HepG2 (cell line): Measurements from ENCODE around the gene TNFRSF18. TPM values are rescaled to one million over a fixed set of nuclear protein-coding genes. Genes with fewer than 3 reads are reported as not detected.

Experiments
- AGO2 ChIP-seq: fragments of 200-400 bp; formaldehyde crosslinking; optimal IDR thresholded peaks from 2 replicates; pipeline ENCODE3; 2017; ENCODE audit warnings: mild to moderate bottlenecking, low read depth, low read length, moderate library complexity
- BRD4 ChIP-seq: sonication (generic); formaldehyde crosslinking; IDR thresholded peaks from 2 replicates; pipeline ENCODE4 v1.4.0; 2020; ENCODE audit warnings: missing genetic modification reagents
- CREB1 ChIP-seq, 2 experiments: fragments of 450-650 bp in 1 of 2; IDR thresholded peaks; 2 replicates each; pipeline ENCODE4 v1.6.1; 2016 to 2017; ENCODE audit warnings: control low read depth in 1 of 2, mild to moderate bottlenecking in 1 of 2, missing compliant biosample characterization in 1 of 2, missing genetic modification characterization in 1 of 2
- DBP ChIP-seq: sonication (generic); formaldehyde crosslinking; IDR thresholded peaks from 2 replicates; pipeline ENCODE4 v1.4.0; 2020; ENCODE audit warnings: missing genetic modification reagents; ENCODE audit errors: not compliant biosample characterization
- FOXA3 ChIP-seq: IDR thresholded peaks from 2 replicates; pipeline ENCODE4 v1.6.1; 2016; ENCODE audit warnings: missing genetic modification reagents, missing compliant biosample characterization
- HBP1 ChIP-seq: IDR thresholded peaks from 2 replicates; pipeline ENCODE4 v1.6.1; 2016; ENCODE audit warnings: low read depth, control low read depth
- NFE2L2 ChIP-seq: fragments of 150-350 bp; IDR thresholded peaks from 2 replicates; pipeline ENCODE4 v1.6.1; 2014; ENCODE audit warnings: low read length
- PRMT3 ChIP-seq: sonication (generic); formaldehyde crosslinking; IDR thresholded peaks from 2 replicates; pipeline ENCODE4 v1.8.1; 2022; ENCODE audit warnings: low read depth, mild to moderate bottlenecking, moderate library complexity, missing genetic modification reagents, borderline replicate concordance
- RAD51 ChIP-seq: fragments of 450-650 bp; IDR thresholded peaks from 2 replicates; pipeline ENCODE4 v1.6.1; 2016; ENCODE audit warnings: borderline replicate concordance
- TCF12 ChIP-seq, 2 experiments: fragments of 450-650 bp in 1 of 2; sonication (generic) in 1 of 2; formaldehyde crosslinking in 1 of 2; IDR thresholded peaks; 2 replicates each; pipeline versions ENCODE4 v1.6.1 to v1.8.0; 2017 to 2022; ENCODE audit warnings: antibody characterized with exemption in 1 of 2, mild to moderate bottlenecking in 1 of 2, missing genetic modification reagents in 1 of 2, moderate library complexity in 1 of 2
- TERF1 ChIP-seq: sonication (generic); formaldehyde crosslinking; IDR thresholded peaks from 2 replicates; pipeline ENCODE4 v1.8.0; 2022; ENCODE audit warnings: mild to moderate bottlenecking, missing genetic modification reagents, moderate library complexity
- ZC3H13 ChIP-seq: sonication (generic); formaldehyde crosslinking; IDR thresholded peaks from 2 replicates; pipeline ENCODE4 v1.8.1; 2023; ENCODE audit warnings: mild to moderate bottlenecking, missing genetic modification reagents, moderate library complexity
- ZMYM2 ChIP-seq: sonication (generic); formaldehyde crosslinking; IDR thresholded peaks from 2 replicates; pipeline ENCODE4 v1.8.0; 2022; ENCODE audit warnings: mild to moderate bottlenecking, missing genetic modification reagents
- ZNF275 ChIP-seq: sonication (generic); formaldehyde crosslinking; IDR thresholded peaks from 2 replicates; pipeline ENCODE4 v1.8.0; 2022; ENCODE audit warnings: missing genetic modification reagents, mild to moderate bottlenecking, inconsistent platforms, borderline replicate concordance
- ZNF770 ChIP-seq: sonication (generic); formaldehyde crosslinking; IDR thresholded peaks from 2 replicates; pipeline ENCODE4 v1.5.0; 2020; ENCODE audit warnings: mild to moderate bottlenecking, missing genetic modification reagents
- ZSCAN30 ChIP-seq: sonication (generic); formaldehyde crosslinking; IDR thresholded peaks from 2 replicates; pipeline ENCODE4 v1.5.0; 2020; ENCODE audit warnings: mild to moderate bottlenecking, missing genetic modification reagents
- ZSCAN5A ChIP-seq: sonication (generic); formaldehyde crosslinking; IDR thresholded peaks from 2 replicates; pipeline ENCODE4 v1.8.0; 2022; ENCODE audit warnings: mild to moderate bottlenecking, missing genetic modification reagents, borderline replicate concordance
- polyA plus RNA-seq, 8 experiments: library from polyadenylated mRNA; depleted of rRNA in 3 of 8; stranded (reverse) in 7 of 8; unstranded in 1 of 8; fragments of >200 nt; fragmentation: Illumina TruSeq in 4 of 8; extraction: Trizol in 4 of 8; gene quantifications; 2 replicates each; pipeline versions ENCODE4 v1.2.1 to v1.2.3, GENCODE V29; 2011 to 2016; ENCODE audit warnings: low read depth in 4 of 8, missing spikeins in 1 of 8, mixed read lengths in 1 of 8; ENCODE audit not compliant: insufficient read depth in 1 of 8
- total RNA-seq, 5 experiments: library from RNA; depleted of rRNA; stranded (reverse); fragments of >200 nt; fragmentation: Illumina TruSeq; extraction: Trizol; gene quantifications; 2 replicates each; pipeline ENCODE4 v1.2.3, GENCODE V29; 2016; ENCODE audit warnings: low read depth in 1 of 5

The TNFRSF18 gene
- total and polyA plus RNA-seq, 2 of the 13 experiments (the other 11 are each of a cell fraction or from before 2014, with no cell fraction given) = not detected

GRCh38 chr1:1236945-1237873 lies 30.8 kb upstream of the TNFRSF18 start (continued):
- no peak for TF ChIP-seq RAD51
- no peak for TF ChIP-seq TERF1 (CRISPR knock-in tag)
- TF ChIP-seq PRMT3 (CRISPR knock-in tag) = no peak; the same call in 1 of the 2 replicates
- TF ChIP-seq TCF12 (IDR thresholded peaks at IDR 0.05) = no peak
- no peak for TF ChIP-seq TCF12 (CRISPR knock-in tag; IDR thresholded peaks at IDR 0.05)
- peak; percentile 68; the same call in 1 of the 2 replicates for TF ChIP-seq ZNF770 (CRISPR knock-in tag)
- no peak for TF ChIP-seq ZSCAN30
- no peak for TF ChIP-seq DBP (CRISPR knock-in tag)
- TF ChIP-seq ZMYM2 (CRISPR knock-in tag) = no peak
- peak; percentile 41 for TF ChIP-seq AGO2
- TF ChIP-seq BRD4 = no peak
- no peak for TF ChIP-seq CREB1 (IDR thresholded peaks at IDR 0.05)
- no peak for TF ChIP-seq CREB1 (CRISPR knock-in tag; IDR thresholded peaks at IDR 0.05)
- TF ChIP-seq ZSCAN5A = no peak
- 0 out of 2 replicates have a peak, but pooled peaks have one; percentile 46 for TF ChIP-seq HBP1 (CRISPR knock-in tag)
- 0 out of 2 replicates have a peak, but pooled peaks have one; percentile 9 for TF ChIP-seq ZNF275 (CRISPR knock-in tag)
- no peak for TF ChIP-seq NFE2L2
- no peak for TF ChIP-seq ZC3H13 (CRISPR knock-in tag)
- peak; percentile 47; the same call in 1 of the 2 replicates for TF ChIP-seq FOXA3
